Suppressor macrophage treated with lipopolysaccharide for 4 hours (primary cell): ENCODE measurements around the gene CLVS2.

Experiments
- DNase-seq: peaks from one replicate; pipeline ENCODE4 v3.0.0-alpha.2; 2020

CLVS2 gene, protein sequence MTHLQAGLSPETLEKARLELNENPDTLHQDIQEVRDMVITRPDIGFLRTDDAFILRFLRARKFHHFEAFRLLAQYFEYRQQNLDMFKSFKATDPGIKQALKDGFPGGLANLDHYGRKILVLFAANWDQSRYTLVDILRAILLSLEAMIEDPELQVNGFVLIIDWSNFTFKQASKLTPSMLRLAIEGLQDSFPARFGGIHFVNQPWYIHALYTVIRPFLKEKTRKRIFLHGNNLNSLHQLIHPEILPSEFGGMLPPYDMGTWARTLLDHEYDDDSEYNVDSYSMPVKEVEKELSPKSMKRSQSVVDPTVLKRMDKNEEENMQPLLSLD

DNA sequence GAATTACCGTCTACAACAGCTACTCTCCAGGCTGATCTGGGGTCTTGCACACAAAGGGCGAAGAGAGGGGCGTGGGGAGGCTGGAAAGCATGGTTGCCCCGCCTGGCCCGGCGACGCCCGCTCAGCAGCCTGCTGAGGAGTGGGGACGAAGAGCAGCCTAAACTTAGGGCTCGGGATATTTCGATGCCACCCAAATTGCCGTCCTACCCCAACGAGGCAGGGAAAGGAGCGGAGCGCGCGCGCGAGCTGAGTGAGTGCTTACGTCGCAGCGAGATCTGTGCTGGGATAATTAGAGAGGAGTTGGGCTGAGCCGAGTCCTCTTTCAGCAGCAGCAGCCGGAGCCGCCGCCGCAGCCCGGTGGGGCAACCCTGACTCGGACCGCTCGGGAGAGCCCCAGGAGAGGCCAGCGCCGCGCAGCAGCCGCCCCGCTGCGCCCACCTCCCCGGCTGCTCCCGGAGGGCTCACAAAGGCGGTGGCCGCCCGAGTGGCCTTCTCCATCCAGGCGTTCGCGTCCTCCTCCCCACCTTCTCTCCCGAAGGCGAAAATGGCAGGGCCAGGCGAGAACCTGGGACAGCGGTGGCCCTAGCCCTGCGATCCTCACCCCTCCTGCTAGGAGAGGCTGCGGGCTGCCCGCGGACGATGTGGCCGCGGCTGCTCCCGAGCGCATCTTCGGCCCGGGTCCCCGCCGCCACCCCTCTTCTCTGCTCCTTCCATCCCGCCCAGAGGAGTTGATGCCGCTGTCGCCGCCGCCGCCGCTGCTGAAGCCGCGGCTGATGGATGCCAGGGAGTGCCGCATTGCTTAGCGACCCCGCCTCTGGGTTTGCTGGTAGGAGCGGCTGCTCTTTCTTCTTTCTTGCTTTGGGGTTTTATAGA lies at the start of gene CLVS2:
Gene CLVS2 (plus strand): TSS at position 315 of the 873 bp plus-strand sequence. CDS start 1,543 bp downstream, outside the sequence.
- DNase-seq = no peak

- DNase-seq = no peak
These were observed 48.7 kb upstream of the CLVS2 start for GRCh38 chr6:122947355-122947754.

GRCh38 chr6:122953766-122954165 lies 42.3 kb upstream of the CLVS2 start:
- no peak for DNase-seq

DNA sequence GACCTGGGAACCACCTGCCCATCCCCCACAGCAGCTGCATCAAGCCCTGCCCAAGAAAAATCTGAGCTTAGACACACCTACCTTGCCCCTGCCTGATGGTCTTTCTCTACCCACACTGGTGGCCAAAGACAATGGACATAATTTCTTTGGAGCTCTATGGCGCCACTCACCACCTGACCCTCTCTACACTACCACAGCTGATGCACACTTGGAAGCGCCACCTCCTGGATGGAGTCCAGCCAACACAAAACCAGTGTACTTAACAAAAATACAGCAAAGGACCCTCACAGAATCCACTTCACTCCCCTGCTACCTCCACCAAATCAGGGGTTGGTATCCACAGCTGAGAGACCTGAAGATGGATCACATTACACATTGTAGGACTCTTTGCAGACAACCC lies 39.7 kb upstream of the CLVS2 start:
- DNase-seq = no peak

DNA sequence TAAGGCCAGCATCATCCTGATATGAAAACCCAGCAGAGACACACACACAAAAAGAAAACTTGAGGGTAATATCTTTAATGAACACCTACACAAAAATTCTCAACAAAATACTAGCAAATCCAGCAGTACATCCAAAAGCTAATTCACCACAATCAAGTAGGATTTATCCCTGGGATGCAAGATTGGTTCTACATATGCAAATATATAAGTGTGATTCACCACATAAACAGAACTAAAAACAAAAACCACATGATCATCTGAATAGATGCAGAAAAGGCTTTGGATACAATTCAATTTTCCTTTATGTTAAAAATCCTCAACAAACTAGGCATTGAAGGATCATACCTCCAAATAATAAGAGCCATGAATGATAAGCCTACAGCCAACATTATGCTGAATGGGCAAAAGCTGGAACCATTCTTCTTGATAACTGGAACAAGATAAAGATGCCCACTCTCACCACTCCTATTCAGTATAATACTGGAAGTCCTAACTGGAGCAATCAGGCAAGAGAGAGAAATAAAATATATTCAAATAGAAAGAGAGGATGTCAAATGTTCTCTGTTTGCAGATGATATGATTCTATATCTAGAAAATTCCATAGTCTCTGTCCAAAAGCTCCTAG lies 33.9 kb upstream of the CLVS2 start:
- no peak for DNase-seq

- no peak for DNase-seq
These were observed 26.0 kb upstream of the CLVS2 start for GRCh38 chr6:122969999-122970533.

DNA sequence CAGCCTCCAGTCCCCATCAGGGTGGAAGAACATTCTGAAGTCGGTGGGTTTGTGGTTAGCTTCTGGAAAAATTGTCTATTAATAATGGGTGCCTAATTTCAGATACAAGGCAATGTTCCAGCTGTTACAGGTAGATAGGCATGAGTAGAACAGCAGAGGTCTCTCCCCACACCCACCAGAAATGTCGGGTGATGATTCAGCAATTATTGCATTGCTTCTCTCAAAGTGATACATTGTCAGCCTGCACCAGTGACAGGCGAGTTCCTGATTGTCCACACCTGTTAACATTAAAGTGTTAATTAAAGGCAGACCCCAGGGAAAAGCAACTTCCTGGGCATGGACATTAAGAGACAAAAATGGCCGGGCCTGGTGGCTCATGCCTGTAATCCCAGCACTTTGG lies 18.9 kb upstream of the CLVS2 start:
- DNase-seq = no peak

DNA sequence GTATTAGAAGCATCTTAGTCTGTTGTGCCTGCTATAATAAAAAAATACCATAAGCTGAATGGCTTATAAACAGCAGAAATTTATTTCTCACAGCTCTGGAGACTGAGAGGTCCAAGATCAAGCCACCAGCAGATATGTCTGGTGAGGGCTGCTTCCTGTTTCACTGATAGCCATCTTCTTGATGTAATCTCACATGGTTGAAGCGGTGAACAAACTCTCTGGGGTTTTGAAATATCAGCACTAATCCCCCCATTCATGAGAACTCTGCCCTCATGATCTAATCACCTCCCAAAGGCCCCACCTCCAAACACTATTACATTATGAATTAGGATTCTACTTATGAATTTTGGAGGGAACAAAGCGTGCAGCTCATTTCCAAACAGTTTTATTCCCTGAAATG lies 11.6 kb upstream of the CLVS2 start:
- no peak for DNase-seq

DNA sequence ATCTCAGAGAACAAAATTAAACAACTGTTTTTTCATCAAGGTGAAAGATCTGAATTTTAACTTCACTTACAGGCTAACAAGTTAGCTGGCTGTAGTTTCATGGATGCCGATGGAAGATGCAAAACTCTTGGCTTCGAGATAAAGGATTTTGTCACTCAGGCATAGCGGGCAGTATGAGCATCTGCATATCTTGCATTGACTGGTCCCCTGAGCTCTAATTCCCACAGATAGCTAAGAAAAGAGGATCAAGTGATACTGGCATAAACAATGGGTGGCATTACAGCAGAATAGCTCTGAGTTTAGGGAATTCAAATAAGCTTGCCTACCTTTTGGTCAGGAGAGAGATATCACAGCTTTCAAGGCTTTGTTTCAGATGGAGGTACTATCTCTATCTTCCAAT lies 1.8 kb upstream of the CLVS2 start:
- DNase-seq = no peak

- no peak for DNase-seq
These were observed 915 bp downstream of the CLVS2 start for GRCh38 chr6:122996794-122997505.

DNA sequence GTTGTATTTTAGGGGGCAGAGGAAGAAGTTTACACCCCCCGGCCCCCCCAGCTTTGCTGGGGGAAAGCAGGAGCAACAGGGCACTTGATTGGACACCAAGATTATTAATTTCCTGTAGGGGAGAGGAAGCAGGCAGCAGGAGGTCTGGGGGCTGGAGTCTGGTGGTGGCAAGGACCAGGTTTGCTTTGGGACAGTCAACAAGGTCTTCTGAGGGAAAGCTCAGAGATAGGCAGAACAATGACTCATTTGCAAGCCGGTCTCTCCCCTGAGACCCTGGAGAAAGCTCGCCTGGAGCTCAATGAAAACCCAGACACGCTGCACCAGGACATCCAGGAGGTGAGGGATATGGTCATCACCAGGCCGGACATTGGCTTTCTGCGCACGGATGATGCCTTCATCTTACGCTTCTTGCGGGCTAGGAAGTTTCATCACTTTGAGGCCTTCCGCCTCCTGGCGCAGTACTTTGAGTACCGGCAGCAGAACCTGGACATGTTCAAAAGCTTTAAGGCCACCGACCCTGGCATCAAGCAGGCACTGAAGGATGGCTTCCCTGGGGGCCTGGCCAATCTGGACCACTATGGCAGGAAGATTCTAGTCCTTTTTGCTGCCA lies 1.6 kb downstream of the CLVS2 start:
- DNase-seq = no peak

DNA sequence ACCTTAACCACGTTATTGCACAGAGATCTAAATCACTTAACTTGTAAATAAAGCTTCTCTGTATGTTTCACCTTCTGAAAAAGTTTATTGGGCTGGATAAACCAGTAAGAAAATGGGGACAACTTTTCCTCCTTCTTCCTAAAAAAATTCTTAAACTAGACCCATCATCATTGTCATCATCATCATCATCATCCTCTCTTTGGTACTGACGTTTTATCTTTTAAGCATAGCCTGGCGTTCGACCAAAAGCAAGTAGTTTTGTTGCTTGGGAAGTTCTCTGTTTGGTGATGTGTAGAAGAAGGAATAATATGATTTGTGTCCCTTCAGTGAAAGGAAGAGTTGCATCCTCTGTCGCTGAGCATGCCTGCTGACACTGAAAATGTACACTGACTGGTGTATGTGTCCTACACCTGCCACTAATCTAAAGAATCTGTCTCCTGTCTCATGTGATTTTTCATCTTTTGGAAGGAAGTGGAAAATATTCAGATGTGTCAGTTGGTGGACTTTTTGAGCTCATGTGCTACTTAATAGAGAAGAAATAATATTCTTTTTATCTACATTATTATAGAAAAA lies 2.5 kb downstream of the CLVS2 start:
- no peak for DNase-seq

GRCh38 chr6:123000244-123000770 lies 4.3 kb downstream of the CLVS2 start:
- no peak for DNase-seq

DNA sequence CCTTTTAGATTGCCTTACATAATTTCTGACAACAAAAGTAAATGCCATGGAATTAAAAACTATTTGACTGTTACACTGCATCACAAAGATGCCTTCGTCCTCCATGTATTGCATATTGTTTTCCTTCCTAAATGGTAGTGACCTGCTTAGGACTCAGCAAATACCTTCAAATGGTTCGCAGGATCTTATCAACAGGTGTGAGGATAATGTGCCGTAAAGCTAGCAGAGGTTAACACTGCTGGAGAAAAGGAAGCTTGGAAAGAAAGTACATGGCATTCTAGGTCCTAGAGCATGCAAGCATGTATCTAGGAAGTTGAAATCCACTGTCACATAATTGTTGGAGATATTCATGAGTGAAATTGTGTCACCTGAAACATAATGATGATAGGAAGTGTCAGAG lies 5.5 kb downstream of the CLVS2 start:
- DNase-seq = no peak

- DNase-seq = no peak
These were observed 11.8 kb downstream of the CLVS2 start for GRCh38 chr6:123007885-123008284.

DNA sequence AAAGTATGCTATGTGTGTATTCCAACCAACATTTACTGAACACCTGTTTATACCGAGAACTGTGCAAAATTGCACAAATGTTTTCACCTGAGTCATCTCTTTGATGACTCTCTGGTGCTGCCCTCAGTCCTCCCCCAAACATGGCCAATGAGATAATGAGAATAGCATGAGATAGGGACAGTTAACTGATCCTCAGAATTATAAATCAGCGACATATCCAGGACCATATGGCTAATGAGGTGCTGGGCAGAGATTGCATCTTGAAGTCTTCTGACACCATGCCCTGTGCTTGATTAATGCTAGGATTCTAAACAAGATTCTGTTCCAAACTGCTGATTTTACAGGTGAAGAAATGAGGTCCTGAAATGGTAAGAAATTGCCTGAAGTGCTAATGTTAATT lies 13.0 kb downstream of the CLVS2 start:
- no peak for DNase-seq

DNA sequence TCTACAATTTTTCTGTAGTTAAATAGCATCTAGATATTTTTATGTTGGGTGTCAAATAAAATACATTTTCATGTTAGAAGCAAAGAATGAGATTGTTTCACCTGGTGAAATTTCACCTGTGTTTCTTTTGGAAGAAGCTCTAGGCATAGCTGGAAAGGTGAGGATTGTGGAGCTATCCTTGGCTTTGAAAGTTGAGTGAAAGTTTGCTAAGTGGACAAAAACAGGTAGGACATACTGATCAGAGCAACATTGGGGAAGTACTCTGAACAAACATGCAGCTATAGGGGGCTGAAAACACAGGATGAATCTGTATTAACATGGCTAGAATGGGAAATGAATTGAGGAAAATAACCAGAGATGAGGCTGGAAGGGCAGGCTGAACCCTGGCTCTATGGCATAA lies 18.8 kb downstream of the CLVS2 start:
- no peak for DNase-seq

- no peak for DNase-seq
These were observed 20.5 kb downstream of the CLVS2 start for GRCh38 chr6:123016431-123017103.

DNA sequence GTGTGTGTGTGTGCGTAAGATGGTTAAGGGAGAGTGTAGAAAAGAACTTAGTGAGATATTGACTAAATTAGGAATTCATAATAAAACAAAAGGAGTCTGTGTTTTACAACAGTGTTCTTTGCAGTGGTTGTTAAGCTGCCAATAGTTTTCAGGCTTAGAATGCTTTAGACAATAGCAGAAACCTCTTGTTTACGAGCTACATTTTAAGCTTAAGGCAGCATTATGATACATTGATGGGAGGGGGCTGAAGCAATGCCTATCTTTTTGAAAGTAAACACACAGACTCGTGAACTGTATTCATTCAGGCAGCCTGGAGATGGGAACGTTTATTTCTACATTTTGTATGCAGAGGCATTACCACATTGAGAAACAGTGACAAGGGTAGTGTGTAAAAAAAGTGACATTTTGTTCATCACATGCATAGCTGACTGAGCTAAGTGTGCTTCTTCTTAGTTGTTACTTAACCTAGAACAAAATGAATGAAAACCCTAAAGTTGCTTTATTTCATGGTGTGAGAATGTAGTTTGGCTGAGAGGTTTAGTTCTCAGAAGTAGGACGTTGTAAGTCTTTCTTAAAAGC lies 21.2 kb downstream of the CLVS2 start:
- no peak for DNase-seq

DNA sequence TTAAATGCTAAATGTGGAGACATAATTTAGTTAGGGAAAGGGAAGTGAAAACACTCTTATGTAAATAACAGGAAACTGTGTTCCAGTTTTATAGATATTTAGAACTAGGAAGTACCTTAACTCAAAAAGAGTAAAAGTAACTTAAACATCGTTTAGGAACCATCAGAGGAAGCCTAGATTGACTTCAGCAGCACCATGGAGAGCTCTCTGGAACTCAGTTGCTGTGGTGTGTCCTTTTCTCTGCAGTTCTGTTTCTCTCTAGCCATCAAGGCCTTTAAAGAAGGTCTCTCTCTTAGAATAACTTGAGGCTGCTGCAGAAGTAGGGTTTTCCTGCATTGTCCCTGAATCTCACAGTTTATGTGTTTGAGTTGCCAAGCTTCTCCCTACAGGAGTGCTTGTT lies 26.9 kb downstream of the CLVS2 start:
- DNase-seq = no peak

DNA sequence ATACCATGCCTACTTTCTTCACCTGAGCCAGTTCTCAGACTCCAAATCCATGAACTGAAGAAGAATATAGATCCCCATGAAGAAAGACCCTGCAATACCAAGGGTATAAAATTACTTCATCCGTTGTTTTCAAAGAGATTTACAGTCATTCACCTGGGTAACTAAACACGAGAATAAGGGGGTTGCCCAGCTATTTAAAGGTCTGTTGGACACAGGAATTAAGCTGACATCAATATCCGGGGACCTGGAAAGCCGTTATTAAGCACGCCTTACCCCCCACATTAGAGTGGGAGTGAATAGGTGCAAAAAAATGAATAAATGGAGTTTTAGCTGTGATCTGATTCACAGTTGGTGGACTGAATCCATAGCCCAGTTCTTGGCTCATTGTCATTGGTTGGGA lies 28.9 kb downstream of the CLVS2 start:
- no peak for DNase-seq
